Upper lobe of right lung (tissue), 1 donor: ENCODE measurements around the gene CDKN2B. TPM values are rescaled to one million over a fixed set of nuclear protein-coding genes. Genes with fewer than 3 reads are reported as not detected.

Source experiments
- ATAC-seq: fragments of 200-7000 bp; cut with Tn5 transposase; one replicate; pipeline ENCODE4 v1.9.1; 2020; ENCODE audit warnings: mild to moderate bottlenecking, moderate library complexity
- DNase-seq: peaks from one replicate; pipeline ENCODE4 v3.0.0-alpha.2; 2020
- H3K27ac ChIP-seq: fragments of 200-600 bp; one replicate; pipeline ENCODE4 v1.8.0; 2022
- H3K27me3 ChIP-seq: fragments of 200-600 bp; one replicate; pipeline ENCODE4 v1.8.0; 2022; ENCODE audit warnings: mild to moderate bottlenecking
- H3K36me3 ChIP-seq: fragments of 200-600 bp; one replicate; pipeline ENCODE4 v1.8.0; 2022
- H3K4me1 ChIP-seq: fragments of 200-600 bp; one replicate; pipeline ENCODE4 v1.8.0; 2022
- H3K4me3 ChIP-seq: fragments of 200-600 bp; one replicate; pipeline ENCODE4 v1.8.0; 2022; ENCODE audit warnings: mild to moderate bottlenecking
- H3K9me3 ChIP-seq: fragments of 200-600 bp; one replicate; pipeline ENCODE4 v1.8.0; 2022
- intact Hi-C: fragments of 100-400 bp; cut with DNase I; formaldehyde crosslinking; loops from one replicate; pipeline ENCODE4 v1.11.0; 2022
- total RNA-seq: library from RNA; stranded (reverse); fragmentation: NEBNext Ultra II Directional; extraction: Animal tissue kit (Norgen Biotek cat#: 25700); gene quantifications from one replicate; pipeline ENCODE4 v1.2.1, GENCODE V29; 2021
- TF ChIP-seq, protein P1 (sequence below): fragments of 200-600 bp; IDR thresholded peaks from one replicate; pipeline ENCODE4 v1.8.0; 2022; ENCODE audit warnings: antibody characterized with exemption
- donor health status: DM: no; HTN: yes; CAD: no; lungs with severe emphysema.

Gene CDKN2B
- total RNA-seq, 1 donor from 2014 or later: 31.3 TPM

- H3K27me3 ChIP-seq: no peaks in the 10 kb centered on the region
- TF ChIP-seq, protein P1, sequence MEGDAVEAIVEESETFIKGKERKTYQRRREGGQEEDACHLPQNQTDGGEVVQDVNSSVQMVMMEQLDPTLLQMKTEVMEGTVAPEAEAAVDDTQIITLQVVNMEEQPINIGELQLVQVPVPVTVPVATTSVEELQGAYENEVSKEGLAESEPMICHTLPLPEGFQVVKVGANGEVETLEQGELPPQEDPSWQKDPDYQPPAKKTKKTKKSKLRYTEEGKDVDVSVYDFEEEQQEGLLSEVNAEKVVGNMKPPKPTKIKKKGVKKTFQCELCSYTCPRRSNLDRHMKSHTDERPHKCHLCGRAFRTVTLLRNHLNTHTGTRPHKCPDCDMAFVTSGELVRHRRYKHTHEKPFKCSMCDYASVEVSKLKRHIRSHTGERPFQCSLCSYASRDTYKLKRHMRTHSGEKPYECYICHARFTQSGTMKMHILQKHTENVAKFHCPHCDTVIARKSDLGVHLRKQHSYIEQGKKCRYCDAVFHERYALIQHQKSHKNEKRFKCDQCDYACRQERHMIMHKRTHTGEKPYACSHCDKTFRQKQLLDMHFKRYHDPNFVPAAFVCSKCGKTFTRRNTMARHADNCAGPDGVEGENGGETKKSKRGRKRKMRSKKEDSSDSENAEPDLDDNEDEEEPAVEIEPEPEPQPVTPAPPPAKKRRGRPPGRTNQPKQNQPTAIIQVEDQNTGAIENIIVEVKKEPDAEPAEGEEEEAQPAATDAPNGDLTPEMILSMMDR: no peak
- peaks cover 9% of the 10 kb centered on the region for H3K4me1 ChIP-seq
- intact Hi-C loops: no loop called here
- no peaks in the 10 kb centered on the region for H3K9me3 ChIP-seq
- no peak overlapping the region for H3K4me3 ChIP-seq
- DNase-seq (no peak), ATAC-seq (no peak)
- H3K36me3 ChIP-seq: no peaks in the 10 kb centered on the region
- H3K27ac ChIP-seq: no peak overlapping the region
Observed at GRCh38 chr9:22040760-22041159, 31.7 kb upstream of the CDKN2B start.

DNA sequence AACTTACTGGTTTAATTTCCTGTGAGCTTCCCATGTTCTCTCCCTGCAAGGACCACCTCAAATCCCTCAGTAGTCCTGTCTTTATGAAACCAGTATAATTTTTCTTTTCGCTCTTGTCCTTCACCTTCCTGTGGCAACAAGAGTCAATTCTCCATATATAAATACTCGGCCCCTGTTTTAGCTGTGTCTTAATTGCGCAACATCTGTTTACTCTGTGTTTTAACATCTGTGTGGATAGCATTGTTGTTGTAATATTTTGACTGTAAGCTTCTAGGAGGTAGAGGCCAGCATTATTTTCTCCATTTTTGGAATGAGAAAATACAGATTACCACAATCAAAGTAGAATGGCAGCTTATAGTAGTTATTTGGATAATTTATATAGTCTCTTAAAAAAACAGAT is 30.2 kb upstream of the CDKN2B start:
- DNase-seq: no peak
- H3K36me3 ChIP-seq: no peaks in the 10 kb centered on the region
- ATAC-seq: no peak
- no peaks in the 10 kb centered on the region for H3K9me3 ChIP-seq
- intact Hi-C loops: no loop called here
- TF ChIP-seq, protein P1: no peak
- no peak overlapping the region for H3K27ac ChIP-seq
- H3K4me1 ChIP-seq: peaks cover 9% of the 10 kb centered on the region
- no peak overlapping the region for H3K4me3 ChIP-seq
- no peaks in the 10 kb centered on the region for H3K27me3 ChIP-seq

- peak; percentile 30 for ATAC-seq
- H3K27ac ChIP-seq: peak overlapping the region; percentile 8
- intact Hi-C loops: no loop called here
- no peaks in the 10 kb centered on the region for H3K27me3 ChIP-seq
- no peaks in the 10 kb centered on the region for H3K36me3 ChIP-seq
- H3K9me3 ChIP-seq: no peaks in the 10 kb centered on the region
- H3K4me1 ChIP-seq: peaks cover 9% of the 10 kb centered on the region
- H3K4me3 ChIP-seq: no peak overlapping the region
- TF ChIP-seq, protein P1: peak; percentile 61
- no peak for DNase-seq
Observed at GRCh38 chr9:22037954-22038690, 29.0 kb upstream of the CDKN2B start.

- intact Hi-C loops: no loop called here
- no peaks in the 10 kb centered on the region for H3K27me3 ChIP-seq
- no peaks in the 10 kb centered on the region for H3K9me3 ChIP-seq
- peak overlapping the region; percentile 8 for H3K27ac ChIP-seq
- TF ChIP-seq, protein P1: no peak
- H3K4me3 ChIP-seq: no peak overlapping the region
- no peak for DNase-seq
- peaks cover 9% of the 10 kb centered on the region for H3K4me1 ChIP-seq
- peak; percentile 34 for ATAC-seq
- no peaks in the 10 kb centered on the region for H3K36me3 ChIP-seq
Observed at GRCh38 chr9:22036866-22037626, 27.9 kb upstream of the CDKN2B start.

DNA sequence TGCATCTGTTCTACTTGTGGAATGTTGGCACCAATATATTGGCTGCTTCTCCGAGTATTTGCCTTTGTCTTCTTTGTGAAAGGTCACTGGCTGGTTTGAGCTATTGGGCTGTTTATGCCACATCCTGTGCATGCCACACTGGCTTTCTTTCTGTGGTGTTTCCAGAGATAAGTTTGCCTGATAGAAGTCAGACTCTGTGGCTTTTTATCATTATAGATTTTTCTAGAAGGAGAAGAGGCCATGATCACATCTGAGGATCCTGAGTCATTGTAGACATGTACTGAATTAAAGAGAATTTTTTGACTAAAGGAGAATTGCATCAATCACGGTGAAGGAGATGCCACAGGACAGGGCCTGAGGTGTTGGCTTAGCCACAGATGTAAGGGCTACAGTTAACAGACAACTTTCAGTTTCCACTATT is 26.5 kb upstream of the CDKN2B start:
- no peak for ATAC-seq
- no peak overlapping the region for H3K27ac ChIP-seq
- no peaks in the 10 kb centered on the region for H3K9me3 ChIP-seq
- no peaks in the 10 kb centered on the region for H3K36me3 ChIP-seq
- DNase-seq: no peak
- intact Hi-C loops: no loop called here
- peaks cover 9% of the 10 kb centered on the region for H3K4me1 ChIP-seq
- H3K27me3 ChIP-seq: no peaks in the 10 kb centered on the region
- H3K4me3 ChIP-seq: no peak overlapping the region
- TF ChIP-seq, protein P1: no peak
